ENCODE results near the gene ABCC6. TPM values are rescaled to one million over a fixed set of nuclear protein-coding genes. Genes with fewer than 3 reads are reported as not detected.
"Not testable (repeated sequence)": the region's sequence is repeated elsewhere in the genome, so short reads cannot be mapped to it uniquely, and the experiment has no call there.

ABCC6 gene
- total RNA-seq, 1 donor: 2.6 TPM

- no peak for DNase-seq (ENCODE audit: low read depth)
- TF ChIP-seq CTCF (IDR thresholded peaks at IDR 0.05; ENCODE audit: insufficient read depth, low read depth, low read length): no peak
- H3K4me3 ChIP-seq (ENCODE audit: low read depth, low read length): no peak overlapping the region
These were observed 111.7 kb downstream of the ABCC6 start for GRCh38 chr16:16111639-16112038.

DNA sequence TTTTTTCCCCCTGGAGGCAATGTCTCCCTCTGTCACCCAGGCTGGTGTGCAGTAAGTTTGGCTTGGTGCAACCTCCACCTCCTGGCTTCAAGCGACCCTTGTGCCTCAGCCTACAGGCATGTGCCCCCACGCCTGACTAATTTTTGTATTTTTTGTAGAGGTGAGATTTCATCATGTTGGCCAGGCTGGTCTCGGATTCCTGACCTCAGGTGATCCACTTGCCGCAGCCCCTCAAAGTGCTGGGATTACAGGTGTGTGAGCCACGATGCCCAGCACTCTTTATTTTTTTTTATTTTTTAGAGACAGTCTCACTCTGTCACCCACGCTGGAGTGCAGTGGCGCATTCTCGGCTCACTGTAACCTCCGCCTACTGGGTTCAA, 113.2 kb downstream of the ABCC6 start:
- DNase-seq (ENCODE audit: low read depth): no peak
- TF ChIP-seq CTCF (IDR thresholded peaks at IDR 0.05; ENCODE audit: insufficient read depth, low read depth, low read length): no peak

DNA sequence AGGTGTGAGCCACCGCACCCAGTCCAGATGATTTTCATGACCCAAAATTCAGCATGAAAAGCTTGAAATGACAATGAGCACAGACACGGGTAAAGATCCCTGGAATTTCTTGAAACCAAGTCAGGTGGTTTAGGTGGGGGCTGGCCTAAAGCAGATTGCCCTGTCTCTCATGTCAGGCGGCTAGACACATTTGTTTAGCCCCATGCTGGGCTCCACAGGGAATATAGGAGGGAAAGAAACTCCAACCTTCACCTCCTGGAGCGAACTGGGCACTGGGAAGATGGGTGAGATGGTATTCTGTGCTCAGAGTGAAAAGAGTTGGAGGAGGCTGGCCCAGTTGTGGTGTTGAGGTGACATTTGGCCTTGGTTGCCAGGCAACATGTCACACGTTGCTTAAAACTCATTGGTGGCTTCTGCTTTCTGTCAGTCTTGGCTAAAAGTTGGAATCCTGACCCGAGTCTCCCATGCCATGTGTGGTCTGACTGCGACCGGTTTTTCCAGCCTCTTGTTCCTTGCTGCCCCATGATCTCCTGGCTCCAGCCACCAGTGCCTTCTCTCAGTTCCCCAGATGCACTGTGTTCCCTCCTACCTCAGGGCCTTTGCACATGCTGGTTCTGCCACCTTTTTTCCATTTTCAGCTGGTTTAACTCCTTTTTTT, 113.7 kb downstream of the ABCC6 start:
- no peak for TF ChIP-seq CTCF (IDR thresholded peaks at IDR 0.05; ENCODE audit: insufficient read depth, low read depth, low read length)
- DNase-seq (ENCODE audit: low read depth): no peak
- no peak overlapping the region for H3K4me3 ChIP-seq (ENCODE audit: low read depth, low read length)

More for the DNA sequence above, 113.2 kb downstream of the ABCC6 start:
- no peak overlapping the region for H3K4me3 ChIP-seq (ENCODE audit: low read depth, low read length)

DNA sequence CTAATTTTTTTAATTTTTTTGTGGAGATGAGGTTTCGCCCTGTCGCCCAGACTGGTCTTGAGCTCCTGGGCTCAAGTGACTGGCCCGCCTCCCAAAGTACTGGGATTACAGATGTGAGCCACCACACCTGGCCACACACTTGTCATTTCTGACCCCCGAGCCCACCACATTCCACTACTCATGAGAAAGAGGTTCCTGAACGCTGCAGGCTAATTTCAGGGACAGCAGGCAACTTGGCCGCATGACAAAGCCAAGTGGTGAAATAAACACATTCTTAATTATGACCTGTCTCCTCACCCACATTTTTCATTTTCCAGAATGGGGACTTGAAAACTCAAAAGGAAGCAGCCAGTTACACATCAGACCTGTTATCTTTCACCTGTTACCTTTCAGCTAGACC, 114.5 kb downstream of the ABCC6 start:
- TF ChIP-seq CTCF (IDR thresholded peaks at IDR 0.05; ENCODE audit: insufficient read depth, low read depth, low read length): no peak
- no peak overlapping the region for H3K4me3 ChIP-seq (ENCODE audit: low read depth, low read length)
- DNase-seq (ENCODE audit: low read depth): no peak

GRCh38 chr16:16107839-16108238, 115.5 kb downstream of the ABCC6 start:
- TF ChIP-seq CTCF (IDR thresholded peaks at IDR 0.05; ENCODE audit: insufficient read depth, low read depth, low read length): no peak
- no peak overlapping the region for H3K4me3 ChIP-seq (ENCODE audit: low read depth, low read length)
- DNase-seq (ENCODE audit: low read depth): no peak

- no peak for TF ChIP-seq CTCF (IDR thresholded peaks at IDR 0.05; ENCODE audit: insufficient read depth, low read depth, low read length)
- no peak for DNase-seq (ENCODE audit: low read depth)
- no peak overlapping the region for H3K4me3 ChIP-seq (ENCODE audit: low read depth, low read length)
These were observed 116.8 kb downstream of the ABCC6 start for GRCh38 chr16:16106466-16106865.

DNA sequence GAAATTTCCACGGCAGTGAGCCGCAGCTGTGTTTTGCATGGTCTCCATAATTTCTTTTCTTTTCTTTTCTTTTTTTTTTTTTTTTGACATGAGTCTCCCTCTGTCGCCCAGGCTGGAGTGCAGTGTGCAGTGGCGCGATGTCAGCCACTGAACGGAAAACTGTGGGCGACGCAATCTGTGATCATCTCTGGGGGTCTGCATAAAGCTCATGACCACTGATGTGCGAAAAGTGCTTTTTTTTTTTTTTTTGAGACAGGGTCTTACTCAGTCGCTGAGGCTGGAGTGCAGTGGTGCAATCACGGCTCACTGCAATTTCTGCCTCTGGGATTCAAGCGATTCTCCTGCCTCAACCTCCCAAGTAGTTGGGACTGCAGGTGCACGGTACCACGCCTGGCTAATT, 117.6 kb downstream of the ABCC6 start:
- no peak overlapping the region for H3K4me3 ChIP-seq (ENCODE audit: low read depth, low read length)
- no peak for TF ChIP-seq CTCF (IDR thresholded peaks at IDR 0.05; ENCODE audit: insufficient read depth, low read depth, low read length)
- DNase-seq (ENCODE audit: low read depth): no peak

DNA sequence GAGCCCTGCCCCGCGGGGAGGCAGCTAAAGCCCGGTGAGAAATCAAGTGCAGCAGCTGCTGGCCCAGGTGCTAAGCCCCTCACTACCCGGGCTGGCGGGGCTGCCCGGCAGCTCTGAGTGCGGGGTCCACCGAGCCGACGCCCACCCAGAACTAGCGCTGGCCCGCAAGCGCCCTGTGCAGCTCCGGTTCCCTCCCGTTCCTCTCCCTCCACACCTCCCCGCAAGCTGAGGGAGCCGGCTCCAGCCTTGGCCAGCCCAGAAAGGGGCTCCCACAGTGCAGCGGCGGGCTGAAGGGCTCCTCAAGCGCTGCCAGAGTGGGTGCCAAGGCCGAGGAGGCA, 118.5 kb downstream of the ABCC6 start:
- H3K4me3 ChIP-seq (ENCODE audit: low read depth, low read length); DNase-seq (ENCODE audit: low read depth): not testable (repeated sequence)

DNA sequence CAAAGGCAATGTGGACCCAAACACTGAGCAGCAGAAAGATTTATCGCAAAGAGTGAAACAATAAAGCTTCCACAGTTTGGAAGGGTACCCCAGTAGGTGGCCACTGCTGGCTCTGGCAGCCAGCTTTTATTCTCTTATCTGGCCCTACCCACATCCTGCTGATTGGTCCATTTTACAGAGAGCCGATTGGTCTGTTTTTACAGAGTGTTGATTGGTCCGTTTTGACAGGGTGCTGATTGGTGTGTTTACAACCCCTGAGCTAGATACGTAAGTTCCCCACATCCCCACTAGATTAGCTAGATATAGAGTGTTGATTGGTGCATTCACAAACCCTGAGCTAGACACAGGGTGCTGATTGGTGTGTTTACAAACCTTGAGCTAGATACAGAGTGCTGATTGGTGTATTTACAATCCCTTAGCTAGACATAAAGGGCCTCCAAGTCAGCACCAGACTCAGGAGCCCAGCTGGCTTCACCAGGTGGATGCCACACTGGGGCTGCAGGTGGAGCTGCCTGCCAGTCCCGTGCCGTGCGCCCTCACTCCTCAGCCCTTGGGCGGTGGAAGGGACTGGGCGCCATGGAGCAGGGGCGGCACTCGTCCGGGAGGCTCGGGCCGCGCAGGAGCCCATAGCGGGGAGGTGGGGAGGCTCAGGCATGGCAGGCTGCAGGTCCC, 119.0 kb downstream of the ABCC6 start:
- not testable (repeated sequence) for DNase-seq (ENCODE audit: low read depth); H3K4me3 ChIP-seq (ENCODE audit: low read depth, low read length)

Data from fibroblast of villous mesenchyme (primary cell).